HG03575 (cell line): Measurements from ENCODE around the gene NACA.
"Not testable (repeated sequence)": the region's sequence is repeated elsewhere in the genome, so short reads cannot be mapped to it uniquely, and the experiment has no call there.

Experiments
- ATAC-seq: cut with Tn5 transposase; IDR thresholded peaks from one replicate; pipeline ENCODE4 v1.9.1; 2021; ENCODE audit not compliant: unreplicated experiment, insufficient number of reproducible peaks, low FRiP score; ENCODE audit errors: extremely low read depth

The NACA gene

GRCh38 chr12:56726196-56726675, 1.1 kb upstream of the NACA start:
- not testable (repeated sequence) for ATAC-seq

- no peak for ATAC-seq
These were observed 614 bp upstream of the NACA start for GRCh38 chr12:56725723-56726102.

GRCh38 chr12:56724701-56724971, 463 bp downstream of the NACA start:
- ATAC-seq: no peak

GRCh38 chr12:56723889-56724700, 1.0 kb downstream of the NACA start:
- no peak for ATAC-seq

- ATAC-seq: no peak
These were observed 1.7 kb downstream of the NACA start for GRCh38 chr12:56723352-56723751.

- ATAC-seq: no peak
These were observed 2.3 kb downstream of the NACA start for GRCh38 chr12:56722832-56723231.

GRCh38 chr12:56721721-56722120, 3.4 kb downstream of the NACA start:
- no peak for ATAC-seq

GRCh38 chr12:56721216-56721615, 3.9 kb downstream of the NACA start:
- ATAC-seq: no peak

GRCh38 chr12:56720731-56721151, 4.4 kb downstream of the NACA start:
- ATAC-seq: no peak

GRCh38 chr12:56719056-56719455, 6.0 kb downstream of the NACA start:
- no peak for ATAC-seq

GRCh38 chr12:56718636-56719035, 6.5 kb downstream of the NACA start:
- ATAC-seq: no peak

- ATAC-seq: no peak
These were observed 7.0 kb downstream of the NACA start for GRCh38 chr12:56718149-56718548.

GRCh38 chr12:56716933-56717880, 7.9 kb downstream of the NACA start:
- no peak for ATAC-seq

- ATAC-seq: no peak
These were observed 8.6 kb downstream of the NACA start for GRCh38 chr12:56716458-56716857.

GRCh38 chr12:56715798-56716197, 9.3 kb downstream of the NACA start:
- no peak for ATAC-seq

- no peak for ATAC-seq
These were observed 10.6 kb downstream of the NACA start for GRCh38 chr12:56714431-56714929.

- no peak for ATAC-seq
These were observed 11.8 kb downstream of the NACA start for GRCh38 chr12:56713345-56713744.

- ATAC-seq: no peak
These were observed 15.2 kb downstream of the NACA start for GRCh38 chr12:56709759-56710376.

GRCh38 chr12:56704522-56704921, 20.6 kb downstream of the NACA start:
- not testable (repeated sequence) for ATAC-seq
